Measurements from ENCODE around the gene DPCD.
A peak's percentile ranks its signal among the peaks of the same experiment; 100 is the strongest.
"Not testable (repeated sequence)": the region's sequence is repeated elsewhere in the genome, so short reads cannot be mapped to it uniquely, and the experiment has no call there.

Gene DPCD

DNA sequence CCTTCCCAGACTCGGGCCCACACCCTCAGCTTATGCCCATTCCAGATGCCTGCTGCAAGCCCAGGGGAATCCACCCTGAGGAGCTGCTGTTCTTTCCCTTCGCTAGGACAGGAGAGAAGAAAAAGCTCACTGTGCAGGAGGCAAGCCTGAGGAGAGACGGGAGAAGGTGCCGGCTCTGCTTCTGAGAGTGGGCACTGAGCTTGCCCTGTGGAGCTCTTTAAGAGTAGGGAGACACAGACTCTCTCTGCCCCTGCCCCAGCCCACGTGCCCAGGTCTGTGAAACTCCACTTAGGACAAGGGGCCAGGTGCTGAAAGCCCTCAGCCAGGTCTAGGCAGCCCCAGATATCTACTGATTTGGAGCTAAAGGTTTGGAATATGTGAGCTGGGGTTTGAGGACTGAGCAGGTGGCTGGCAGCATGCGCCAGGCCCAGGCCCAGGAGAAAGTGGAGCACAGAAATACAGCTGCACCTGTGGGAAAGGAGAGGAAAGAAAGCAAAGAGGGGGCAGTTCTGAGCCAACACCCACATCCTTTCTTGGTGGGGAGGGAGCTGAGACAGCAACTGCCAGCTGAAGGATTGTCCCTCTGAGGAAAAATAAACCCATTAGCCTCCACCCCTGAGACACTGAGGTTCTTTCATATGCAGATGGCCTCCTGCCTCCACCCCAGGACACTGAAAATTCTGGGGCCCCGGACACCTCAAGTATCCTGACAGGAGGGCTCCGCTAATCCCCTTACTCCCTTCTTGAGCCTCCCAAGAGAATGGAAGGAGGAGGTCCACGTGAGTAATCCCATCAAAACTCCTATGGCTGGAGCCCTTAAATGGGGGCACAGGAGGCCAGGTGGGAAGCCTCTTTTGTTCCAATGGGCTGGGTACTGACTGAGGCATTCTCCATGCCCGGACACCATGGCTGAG, 7.4 kb upstream of the DPCD start:
- DNase-seq (ENCODE audit: low read depth in 2 of 3, low spot score in 1 of 3): no peak

DNA sequence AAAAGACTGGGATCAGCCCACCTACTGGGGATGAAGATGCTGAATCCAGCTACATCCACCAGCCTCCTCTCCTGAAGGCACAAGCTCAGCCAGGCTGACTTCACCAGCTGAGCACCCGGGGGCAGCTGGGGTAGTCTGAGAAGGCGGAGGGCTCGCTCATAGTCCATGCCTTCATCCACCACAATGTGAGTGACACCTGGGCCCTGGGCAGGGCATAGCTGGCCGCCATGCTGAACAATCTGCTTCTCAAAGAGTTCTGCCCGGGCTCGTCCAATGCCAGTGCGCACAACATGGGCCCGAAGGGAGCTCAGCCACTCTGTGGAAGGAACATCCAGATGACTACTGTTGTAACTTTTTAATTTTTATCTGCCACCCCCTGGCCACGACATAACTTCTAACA, 2.3 kb upstream of the DPCD start:
- no peak for DNase-seq (ENCODE audit: low read depth in 2 of 3, low spot score in 1 of 3)

GRCh38 chr10:101588879-101589278, 758 bp downstream of the DPCD start:
- no peak for DNase-seq (ENCODE audit: low read depth in 2 of 3, low spot score in 1 of 3)

DNA sequence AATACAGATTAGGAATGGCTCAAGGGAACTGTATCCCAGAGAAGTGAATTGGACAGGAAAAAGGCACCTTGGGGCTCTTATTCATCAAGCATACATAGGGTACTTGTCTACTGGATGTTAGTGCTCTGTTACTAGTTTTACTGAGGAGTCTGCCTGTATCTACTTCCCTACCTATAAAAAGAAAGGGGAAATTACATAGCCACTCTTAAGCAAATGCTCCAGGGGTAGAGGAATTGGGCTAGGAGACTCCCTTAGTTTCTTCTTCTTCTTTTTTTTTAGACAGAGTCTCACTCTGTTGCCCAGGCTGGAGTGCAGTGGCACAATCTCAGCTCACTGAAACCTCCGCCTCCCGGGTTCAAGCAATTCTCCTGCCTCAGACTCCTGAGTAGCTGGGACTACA, 5.2 kb downstream of the DPCD start:
- not testable (repeated sequence) for DNase-seq (ENCODE audit: low read depth in 2 of 3, low spot score in 1 of 3)

GRCh38 chr10:101595591-101596433, 7.7 kb downstream of the DPCD start:
- no peak for DNase-seq (ENCODE audit: low read depth in 2 of 3, low spot score in 1 of 3)

DNA sequence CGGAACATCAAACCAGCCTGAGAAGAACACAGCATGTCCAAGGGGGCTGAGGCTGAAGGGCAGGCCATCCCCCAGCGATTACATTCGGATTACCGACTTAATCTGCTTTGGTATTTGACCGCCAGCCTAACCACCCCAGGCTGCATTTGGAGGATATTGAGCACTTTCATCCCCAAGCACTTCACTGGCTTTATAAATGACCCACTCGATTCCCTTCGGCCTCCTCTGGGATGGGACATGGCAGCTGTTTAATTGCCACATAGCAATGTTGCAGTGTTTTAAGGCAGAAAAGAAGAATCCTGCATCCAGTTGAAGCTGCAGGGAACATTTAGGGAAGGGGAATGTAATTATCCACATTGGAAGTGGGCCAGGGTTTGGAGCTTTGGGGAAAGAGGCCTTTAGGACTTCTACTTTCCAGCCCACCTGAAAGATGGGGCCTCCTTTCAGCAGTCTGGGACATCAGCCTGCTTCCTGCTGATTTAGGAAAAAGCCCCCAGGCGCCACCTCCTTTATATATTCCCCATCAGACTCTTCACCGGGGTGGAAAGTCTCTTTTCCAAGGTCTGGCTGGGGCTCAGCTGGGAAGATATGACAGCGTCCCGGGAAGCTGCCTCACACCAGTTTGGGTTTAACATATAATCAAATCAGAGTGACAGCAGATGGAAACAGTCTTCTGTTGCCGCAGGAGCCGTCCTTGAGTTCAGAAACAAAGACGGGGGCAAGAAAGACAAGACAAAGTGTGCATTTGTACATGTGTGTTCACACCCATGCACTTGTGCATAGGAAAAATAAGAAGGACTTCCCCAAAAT, 9.2 kb downstream of the DPCD start:
- DNase-seq (ENCODE audit: low read depth in 2 of 3, low spot score in 1 of 3): no peak

DNA sequence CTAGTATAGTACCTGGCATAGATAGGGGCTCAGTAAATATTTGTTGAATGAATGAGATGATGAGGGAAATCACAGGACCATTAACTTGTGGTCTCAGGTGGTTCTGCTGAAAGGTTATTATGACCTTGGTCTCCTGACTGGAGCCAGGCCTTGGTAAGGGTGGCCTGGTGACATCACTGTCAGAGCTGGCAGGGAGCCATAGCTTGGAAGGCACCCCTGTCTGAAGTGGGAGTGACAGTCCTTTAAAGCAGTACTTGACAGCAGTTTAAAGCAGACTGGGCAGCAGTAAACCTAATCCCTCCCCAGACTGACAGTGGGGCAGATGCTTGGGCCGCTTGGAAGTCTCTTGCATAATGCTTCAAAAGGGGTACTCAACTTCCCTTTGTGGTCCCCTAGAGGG, 13.4 kb downstream of the DPCD start:
- no peak for DNase-seq (ENCODE audit: low read depth in 2 of 3, low spot score in 1 of 3)

DNA sequence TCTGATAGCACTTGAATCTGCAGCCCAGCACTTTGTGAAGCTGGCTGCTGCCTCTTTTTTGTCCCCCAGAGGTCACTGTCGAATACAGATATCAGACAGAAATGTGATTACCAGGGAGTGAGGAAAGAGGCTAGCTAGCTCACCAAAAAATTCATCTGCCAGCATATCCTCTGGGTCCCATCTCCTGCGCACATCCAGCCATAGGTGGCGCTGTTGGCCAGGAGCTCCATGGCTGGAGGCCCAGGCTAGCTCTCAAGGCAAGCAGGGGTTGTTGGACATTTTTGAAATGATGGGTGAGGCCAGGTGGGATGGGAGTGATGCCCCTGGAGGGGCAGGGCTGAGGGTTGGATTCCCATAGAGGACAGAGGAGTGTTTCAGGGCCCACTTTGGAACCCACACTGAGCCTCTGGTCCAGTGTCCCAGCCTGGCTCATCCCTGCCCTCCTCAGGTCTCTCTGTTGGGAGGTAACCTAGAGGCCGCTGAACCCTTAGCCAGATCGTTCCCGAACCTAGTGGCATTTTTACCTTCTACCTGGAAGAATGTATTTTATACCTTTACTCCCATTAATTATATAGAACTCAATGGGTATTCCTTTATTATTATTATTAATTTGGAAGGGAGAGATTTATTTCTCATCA, 14.8 kb downstream of the DPCD start:
- peak; percentile 52 to 67 (median 61) for DNase-seq (ENCODE audit: low read depth in 2 of 3, low spot score in 1 of 3)

DNA sequence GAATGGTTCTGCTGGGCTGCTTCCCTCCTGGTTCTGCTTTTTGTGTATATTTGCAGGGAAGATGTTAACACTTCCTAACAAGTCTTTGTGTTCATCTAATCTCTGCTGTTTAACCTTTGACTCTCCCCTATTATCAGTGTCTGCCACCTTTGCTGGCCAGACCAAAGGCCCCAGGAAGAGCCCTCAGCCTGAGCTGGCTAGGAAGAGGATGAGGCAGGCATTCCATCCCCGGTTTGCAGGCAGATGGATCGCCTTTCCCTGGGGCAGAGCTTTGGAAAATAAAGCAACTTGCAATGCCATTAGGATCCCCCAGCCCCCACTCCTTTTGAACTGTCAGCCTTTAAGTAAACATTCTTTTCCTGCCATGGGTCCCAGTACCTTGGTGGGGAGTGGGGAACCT, 19.0 kb downstream of the DPCD start:
- no peak for DNase-seq (ENCODE audit: low read depth in 2 of 3, low spot score in 1 of 3)

GRCh38 chr10:101609481-101609880, 21.4 kb downstream of the DPCD start:
- no peak for DNase-seq (ENCODE audit: low read depth in 2 of 3, low spot score in 1 of 3)

DNA sequence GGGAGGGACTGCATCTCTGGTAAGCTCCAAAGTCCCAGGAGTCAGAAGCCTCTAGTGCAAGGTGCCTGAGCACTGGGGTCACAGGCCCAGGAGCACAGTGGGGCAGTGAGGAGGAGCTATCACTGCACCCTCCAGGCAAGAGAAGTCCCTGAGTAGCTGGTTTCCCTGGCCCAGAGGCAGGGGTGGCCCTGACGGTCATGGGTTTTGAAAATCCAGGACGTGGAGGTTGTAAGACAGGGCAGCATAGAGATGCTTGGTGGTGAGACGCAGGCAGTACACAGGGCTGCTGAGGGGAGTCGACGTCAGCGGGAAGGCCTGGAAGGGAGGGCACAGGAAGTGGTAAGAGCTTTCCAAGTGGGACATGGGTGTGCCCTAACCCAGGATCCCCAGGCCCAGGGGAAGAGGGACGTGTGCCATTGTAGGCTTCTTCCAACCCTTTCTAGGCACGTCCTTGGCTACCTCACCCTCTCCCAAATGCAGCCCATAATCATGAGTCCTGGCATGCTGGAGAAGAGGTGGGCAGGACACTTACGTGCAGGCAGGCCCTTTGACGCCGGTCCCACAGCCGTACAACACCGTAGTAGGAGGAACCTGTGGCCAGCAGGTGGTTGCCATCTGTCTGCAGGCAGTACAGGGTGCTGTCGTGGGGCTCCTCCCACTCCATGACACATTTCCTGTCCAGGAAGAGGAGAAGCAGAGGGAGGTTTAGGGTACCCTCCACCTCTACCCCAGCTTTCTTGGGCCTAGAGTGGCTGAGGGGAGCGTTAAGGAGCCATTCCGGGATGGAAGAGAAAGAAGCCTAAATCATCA, 23.2 kb downstream of the DPCD start:
- DNase-seq (ENCODE audit: low read depth in 2 of 3, low spot score in 1 of 3): no peak

GRCh38 chr10:101612086-101612485, 24.0 kb downstream of the DPCD start:
- DNase-seq (ENCODE audit: low read depth in 2 of 3, low spot score in 1 of 3): no peak

GRCh38 chr10:101612872-101613271, 24.8 kb downstream of the DPCD start:
- no peak for DNase-seq (ENCODE audit: low read depth in 2 of 3, low spot score in 1 of 3)

DNA sequence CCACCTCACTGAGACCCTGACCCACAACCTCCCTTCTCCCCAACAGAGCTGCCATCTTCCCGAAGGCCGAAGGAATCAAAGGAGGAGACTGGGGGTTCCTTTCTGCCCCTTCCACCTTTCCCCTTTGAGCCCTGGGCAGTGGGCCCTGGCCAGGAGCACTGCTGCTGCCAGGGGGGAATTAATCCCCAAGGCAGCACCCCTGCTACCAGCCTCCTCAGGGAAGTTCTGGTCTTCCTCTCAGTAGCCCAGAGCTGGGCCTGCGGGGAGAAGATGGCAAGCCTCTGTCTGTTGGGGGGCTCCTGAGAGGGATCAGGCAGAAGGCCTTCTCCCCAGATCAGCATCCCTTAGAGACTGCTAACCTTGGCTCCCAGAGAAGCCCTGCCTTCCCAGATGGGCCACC, 25.5 kb downstream of the DPCD start:
- DNase-seq (ENCODE audit: low read depth in 2 of 3, low spot score in 1 of 3): no peak

- no peak for DNase-seq (ENCODE audit: low read depth in 2 of 3, low spot score in 1 of 3)
Observed at GRCh38 chr10:101614663-101615524, 26.8 kb downstream of the DPCD start.

DNA sequence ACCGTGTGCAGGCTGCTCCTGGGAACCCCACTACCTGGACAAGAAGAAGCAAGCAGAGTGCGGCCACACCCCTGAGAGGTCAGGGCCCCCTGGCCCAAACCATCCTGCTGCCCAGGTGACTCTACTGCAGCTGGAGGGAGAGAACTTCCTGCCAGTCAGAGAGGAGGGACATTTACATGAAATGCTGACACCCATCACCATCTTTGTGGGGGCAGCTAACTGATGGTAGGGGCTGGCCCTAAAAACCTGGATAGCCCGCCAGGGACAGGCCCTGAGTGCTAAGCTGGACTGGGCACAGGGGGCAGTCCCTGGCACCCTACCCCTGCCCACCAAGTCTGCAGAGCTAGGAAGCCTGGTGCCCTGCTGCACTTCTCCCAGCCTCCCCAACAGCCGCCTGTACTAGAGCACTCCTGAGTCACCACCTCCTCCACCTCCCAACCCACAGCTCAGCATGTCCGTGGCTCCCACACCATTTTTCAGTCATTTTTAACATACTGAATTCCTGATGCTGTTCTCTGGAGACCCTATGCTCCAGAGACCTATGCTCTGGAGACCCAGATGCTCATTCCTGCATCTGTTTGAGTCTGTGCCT, 27.5 kb downstream of the DPCD start:
- no peak for DNase-seq (ENCODE audit: low read depth in 2 of 3, low spot score in 1 of 3)

DNA sequence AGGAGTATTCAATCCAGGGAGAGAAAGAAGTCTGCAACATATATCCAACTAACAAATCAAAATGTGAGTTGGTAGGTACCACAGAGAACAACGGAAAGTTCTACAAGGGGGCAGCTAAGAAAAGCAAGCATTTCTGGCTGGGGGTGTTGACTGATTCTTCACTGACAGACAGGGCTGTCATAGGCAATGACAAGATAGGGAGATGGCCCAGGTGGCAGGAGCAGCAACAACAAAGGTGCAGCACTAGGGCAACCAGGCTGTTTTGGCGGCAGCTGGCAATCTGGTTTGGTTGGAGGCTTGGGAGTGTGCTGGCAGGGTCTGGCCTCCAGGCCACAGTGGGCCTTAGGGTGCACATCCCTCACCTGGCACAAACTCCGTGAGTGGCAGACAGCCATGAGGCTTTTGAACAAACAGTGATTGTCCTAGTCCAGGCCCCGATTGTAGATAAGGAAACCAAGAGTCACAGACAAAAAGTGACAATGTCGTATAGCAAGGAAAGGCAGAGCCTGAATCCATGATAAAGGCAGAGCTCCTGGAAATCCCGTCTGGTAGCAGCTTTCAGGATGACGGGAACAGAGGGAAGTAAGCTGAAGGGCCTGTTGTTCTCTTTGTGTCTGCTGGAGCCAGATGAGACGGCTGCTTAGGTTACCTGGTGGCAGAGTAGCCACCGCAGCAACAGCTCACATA, 28.4 kb downstream of the DPCD start:
- DNase-seq (ENCODE audit: low read depth in 2 of 3, low spot score in 1 of 3): no peak
